Neural cell (in vitro differentiated cells): Measurements from ENCODE around the gene ZBTB17.

Experiments
- CTCF ChIP-seq: fragments of 450-650 bp; IDR thresholded peaks from 2 replicates; pipeline ENCODE4 v1.5.1; 2014; ENCODE audit warnings: antibody characterized with exemption, mild to moderate bottlenecking, moderate library complexity; ENCODE audit not compliant: poor library complexity, severe bottlenecking
- EZH2 ChIP-seq: fragments of 200-600, 300-800 bp; shearing (Covaris generic), sonication (generic); IDR thresholded peaks from 2 replicates; pipeline ENCODE4 v1.6.1; 2014; ENCODE audit warnings: antibody characterized with exemption, low read length, borderline replicate concordance, mild to moderate bottlenecking; ENCODE audit not compliant: insufficient read depth, poor library complexity, severe bottlenecking
- TAF1 ChIP-seq: IDR thresholded peaks from 2 replicates; pipeline ENCODE4 v1.6.1; 2012; ENCODE audit warnings: low read depth

GRCh38 chr1:16017461-16018303 lies 41.8 kb upstream of the ZBTB17 start, which contains the start of gene HSPB7:
- TF ChIP-seq CTCF (no peak), EZH2 (no peak), TAF1 (no peak)
